Activated T-cell treated with anti-CD3 and anti-CD28 coated beads for 24 hours (primary cell): ENCODE results near the gene NHEJ1.

Experiments
- DNase-seq: peaks from one replicate; pipeline ENCODE4 v3.0.0-alpha.2; 2020; ENCODE audit warnings: low read depth

Gene NHEJ1

GRCh38 chr2:219028996-219029828, 131.4 kb downstream of the NHEJ1 start:
- DNase-seq, result no peak

- DNase-seq, result no peak
Observed at GRCh38 chr2:219028141-219028540, 132.5 kb downstream of the NHEJ1 start.

- DNase-seq, result no peak
Observed at GRCh38 chr2:219027511-219028055, 133.0 kb downstream of the NHEJ1 start.

DNA sequence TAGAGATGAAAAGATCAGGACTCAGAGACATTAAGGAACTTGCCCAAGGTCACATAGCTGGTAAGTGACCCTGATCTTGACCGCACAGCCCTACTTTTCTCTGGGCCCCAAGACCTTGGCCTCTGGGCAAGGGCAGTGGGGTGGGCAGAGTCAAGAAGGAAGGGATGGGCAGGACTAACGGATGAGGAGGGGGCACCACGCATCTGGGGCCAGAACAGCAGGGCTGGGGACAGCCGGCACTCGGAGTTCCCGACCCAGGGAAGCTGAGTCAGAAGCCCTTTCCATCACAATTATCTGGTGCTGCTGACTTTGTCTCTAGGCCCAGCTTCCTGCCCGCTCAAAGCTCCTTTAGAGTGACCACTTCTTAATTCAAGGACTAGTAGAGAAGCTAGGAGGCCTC, 133.7 kb downstream of the NHEJ1 start:
- no peak for DNase-seq

- no peak for DNase-seq
Observed at GRCh38 chr2:219025637-219026585, 134.7 kb downstream of the NHEJ1 start.
